T-helper 2 cell (primary cell): ENCODE measurements around the gene PFKFB3.
"Not testable (repeated sequence)": the region's sequence is repeated elsewhere in the genome, so short reads cannot be mapped to it uniquely, and the experiment has no call there.

Experiments used
- DNase-seq, 5 experiments: peaks; one replicate each; pipeline versions ENCODE4 v3.0.0 to v3.0.0-alpha.2; 2012 to 2022

PFKFB3 gene

DNA sequence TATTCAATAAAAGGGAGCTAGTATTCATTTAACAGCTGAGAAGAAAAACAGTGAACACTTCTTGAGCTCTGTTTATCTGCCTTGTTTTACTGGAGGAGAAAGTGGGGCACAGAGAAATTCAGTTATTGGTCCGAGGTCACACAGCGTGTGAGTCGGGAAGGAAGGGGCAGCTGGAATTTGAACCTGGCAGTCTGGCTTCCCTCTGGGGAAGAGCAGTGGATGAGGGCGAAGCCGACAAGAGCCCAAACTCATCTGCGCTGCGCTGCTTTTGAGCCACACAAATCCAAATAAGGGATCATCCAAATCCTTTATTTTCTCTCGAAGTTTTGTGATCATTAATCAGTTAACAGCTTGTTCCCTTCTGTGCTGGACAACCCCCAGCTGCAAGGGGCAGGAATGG, 23.7 kb upstream of the PFKFB3 start:
- no peak for DNase-seq

DNA sequence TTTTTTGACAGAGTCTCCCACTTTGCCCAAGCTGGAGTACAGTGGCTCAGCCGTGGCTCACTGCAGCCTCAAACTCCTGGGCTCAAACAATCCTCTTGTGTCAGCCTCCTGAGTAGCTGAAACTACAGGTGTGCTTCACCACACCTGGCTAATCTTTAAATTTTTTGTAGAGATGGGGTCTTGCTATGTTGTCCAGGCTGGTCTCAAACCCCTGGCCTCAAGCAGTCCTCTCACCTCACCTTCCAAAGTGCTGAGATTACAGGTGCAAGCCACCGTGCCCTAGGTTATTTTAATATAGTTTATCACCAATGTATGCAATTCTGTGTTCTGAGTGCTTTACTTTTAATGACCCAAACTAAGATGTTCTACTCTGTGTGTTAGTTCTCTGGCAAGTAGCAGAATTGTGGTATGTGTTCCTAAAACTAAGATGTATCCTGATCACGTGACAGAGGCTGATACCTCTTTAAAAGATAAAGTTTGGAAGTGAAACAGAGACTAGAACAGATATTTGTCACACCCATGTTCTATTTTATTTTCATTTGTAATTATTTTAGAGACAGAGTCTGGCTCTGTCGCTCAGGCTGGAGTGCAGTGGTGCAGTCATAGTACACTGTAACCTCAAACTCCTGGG, 22.1 kb upstream of the PFKFB3 start:
- DNase-seq, result no peak

DNA sequence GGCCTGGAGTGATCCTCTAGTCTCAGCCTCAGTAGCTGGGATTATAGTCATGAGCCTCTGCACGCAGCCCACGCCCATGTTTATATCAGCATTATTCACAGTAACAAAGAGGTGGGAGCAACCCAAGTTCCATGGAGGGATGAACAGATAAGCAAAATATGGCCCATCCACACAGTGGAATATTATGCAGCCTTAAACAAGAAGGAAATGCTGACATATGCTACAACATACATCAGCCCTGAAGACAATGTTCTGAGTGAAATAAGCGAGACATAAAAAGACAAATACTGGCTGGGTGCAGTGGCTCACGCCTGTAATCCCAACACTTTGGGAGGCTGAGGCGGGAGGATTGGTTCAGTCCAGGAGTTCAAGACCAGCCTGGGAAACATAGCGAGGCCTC, 21.5 kb upstream of the PFKFB3 start:
- no peak for DNase-seq

DNA sequence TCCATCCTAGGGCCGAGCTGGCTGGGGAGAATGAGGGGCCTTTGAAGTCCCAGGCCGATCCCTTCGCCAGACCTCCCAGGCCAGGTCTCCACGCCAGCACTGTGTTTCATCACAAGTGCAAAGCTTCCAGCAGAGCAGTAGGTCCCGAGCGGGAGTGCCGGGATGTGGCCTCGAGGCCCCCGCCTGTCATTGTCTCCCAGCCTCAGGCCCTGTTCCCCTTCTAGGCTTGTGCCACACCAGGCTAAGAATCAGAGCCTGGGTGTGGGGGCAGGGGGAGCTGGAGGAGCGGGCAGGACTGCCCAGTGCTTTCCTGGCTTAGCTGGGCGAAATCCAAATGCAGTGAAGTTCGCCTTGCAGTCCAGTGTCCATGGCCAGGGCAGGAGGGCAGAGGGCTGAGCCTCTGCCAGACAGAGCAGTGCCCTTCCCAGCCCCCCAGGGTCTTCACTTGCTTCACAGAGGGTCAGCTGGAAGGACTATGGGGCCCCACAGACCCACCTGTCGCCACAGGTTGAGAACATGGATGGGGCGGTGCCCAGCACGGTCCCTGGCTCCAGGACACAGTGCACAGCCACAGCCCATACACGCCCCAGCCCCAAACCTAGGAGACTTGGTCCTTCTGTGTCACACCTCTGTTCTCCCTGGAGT, 20.2 kb upstream of the PFKFB3 start:
- no peak for DNase-seq

DNA sequence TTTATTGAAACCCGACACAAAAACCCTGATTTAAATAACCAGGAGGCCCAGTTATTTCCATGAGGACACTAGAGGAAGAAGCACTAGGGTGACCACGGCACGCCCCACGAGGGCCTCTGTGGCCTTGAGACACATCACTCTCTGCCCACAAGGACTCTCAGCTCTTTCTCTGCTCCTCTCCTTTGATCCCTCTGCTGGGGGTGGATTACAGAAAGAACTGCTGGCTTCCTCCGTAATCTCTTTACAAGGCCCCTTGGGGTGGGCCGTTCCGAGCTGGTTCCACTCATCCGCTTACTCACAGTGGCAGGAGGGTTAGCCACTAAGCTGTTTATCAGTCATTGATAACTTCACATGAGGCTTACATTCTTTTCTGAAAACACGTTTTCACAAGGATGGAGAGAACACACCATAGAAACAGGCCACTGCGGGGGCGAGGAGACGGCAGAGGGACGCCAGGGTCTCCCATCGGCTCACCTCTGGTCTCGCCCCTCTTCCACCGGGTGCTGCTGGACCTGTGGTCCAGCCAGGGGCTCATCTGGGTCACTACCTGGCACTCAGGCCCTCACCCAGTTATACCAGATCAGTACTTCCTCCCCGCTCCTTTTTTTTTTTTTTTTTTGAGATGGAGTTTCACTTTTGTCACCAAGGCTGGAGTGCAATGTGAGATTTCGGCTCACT, 17.6 kb upstream of the PFKFB3 start:
- no peak for DNase-seq

DNA sequence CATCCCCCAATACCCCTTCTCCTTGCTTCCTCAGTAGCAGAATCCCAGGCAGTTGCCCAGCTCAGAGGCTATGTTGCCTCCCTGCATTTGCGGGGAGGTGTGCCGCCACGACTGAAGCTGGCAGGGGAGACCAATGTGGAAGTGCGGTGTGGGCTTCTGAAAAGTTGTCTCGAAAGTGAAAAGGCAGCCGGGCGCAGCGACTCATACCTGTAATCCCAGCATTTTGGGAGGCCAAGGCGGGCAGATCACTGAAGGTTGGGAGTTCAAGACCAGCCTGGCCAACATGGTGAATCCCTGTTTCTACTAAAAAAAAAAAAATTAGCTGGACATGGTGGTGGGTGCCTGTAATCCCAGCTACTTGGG, 15.9 kb upstream of the PFKFB3 start:
- DNase-seq, result no peak

DNA sequence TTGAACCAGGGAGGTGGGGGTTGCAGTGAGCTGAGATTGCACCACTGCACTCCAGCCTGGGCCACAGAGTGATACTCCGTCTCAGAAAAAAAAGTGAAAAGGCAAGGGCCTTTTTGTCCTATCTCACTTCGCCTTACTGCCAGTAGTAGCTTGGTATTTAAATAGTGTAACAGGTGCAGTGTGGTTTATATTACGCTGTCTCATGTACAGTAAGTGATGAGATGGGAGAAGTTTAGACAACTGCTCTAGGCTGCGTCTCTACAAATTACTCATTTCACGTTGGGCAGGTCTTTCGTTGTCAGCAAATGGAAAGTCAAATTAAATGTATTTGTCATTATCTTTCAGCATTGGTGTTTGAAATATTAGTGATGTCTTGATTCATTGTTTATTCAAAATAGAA, 15.5 kb upstream of the PFKFB3 start:
- peak in 1 of 5 experiments; percentile 56 for DNase-seq

DNA sequence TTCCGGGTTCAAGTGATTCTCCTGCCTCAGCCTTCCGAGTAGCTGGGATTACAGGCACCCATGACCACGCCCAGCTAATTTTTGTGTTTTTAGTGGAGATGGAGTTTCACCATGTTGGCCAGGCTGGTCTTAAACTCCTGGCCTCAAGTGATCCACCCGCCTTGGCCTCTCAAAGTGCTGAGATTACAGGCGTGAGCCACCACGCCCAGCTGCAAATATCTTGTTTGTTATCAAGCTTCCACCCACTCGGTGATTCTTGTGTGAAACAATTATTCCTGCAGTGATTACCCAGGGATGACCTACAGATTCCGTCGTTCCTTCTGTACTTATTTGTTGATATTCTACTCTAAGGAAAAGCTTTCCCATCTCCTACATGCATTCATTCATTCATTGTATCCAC, 12.7 kb upstream of the PFKFB3 start:
- DNase-seq, result not testable (repeated sequence)

DNA sequence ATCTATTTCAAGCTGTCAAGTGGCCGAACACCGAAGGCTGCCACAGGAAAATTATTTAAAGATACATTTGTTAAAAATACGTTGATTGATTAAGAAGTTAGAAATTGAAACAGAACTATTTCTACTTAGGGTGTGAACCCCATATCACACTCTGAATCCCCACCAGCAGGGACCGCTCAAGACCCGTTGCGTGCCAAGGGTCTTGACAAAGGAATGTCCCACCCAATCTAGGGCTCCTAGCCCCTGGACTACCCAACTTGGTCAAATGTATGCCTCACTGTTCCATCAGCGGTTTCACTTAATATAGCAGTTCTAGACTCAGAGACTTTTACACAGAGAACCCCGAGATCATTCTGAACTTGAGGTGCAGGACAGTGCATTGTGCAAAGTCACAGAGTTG, 11.6 kb upstream of the PFKFB3 start:
- DNase-seq, result no peak

DNA sequence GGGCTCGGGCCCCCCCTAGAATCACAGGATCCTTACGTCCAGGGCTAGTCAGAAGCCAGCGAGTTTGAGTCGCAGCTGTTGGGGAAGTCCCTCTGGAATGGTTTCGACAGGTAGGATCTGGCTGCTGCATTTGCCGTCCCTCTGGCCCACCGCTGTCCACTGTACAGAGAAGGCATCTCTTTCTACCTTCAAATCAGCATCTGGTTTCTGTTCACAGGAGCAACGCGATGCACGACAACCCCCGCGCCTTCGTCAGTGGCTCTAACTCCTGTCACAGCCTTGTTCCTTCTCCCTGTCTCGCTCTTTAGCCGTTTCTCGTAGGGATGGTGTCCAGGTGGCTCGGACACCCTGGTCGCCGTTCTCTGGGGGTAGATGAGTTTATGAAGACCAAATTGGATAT, 11.2 kb upstream of the PFKFB3 start:
- no peak for DNase-seq

DNA sequence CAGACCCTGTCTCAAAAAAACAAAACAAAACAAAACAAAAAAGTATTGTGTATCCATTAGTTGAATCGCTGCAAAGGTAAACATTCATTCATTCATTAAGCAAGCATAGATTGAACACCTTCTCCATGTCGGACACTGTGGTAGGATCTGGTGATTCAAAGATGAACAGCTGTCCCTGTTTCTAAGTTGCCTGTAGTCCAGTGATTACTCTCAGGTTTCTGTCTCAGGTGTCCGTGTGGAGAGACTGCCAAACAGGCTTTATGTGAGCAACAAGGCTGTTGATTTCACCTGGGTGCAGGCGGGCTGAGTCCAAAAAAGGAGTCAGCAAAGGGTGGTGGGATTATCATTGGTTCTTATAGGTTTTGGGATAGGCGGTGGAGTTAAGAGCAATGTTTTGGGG, 9.4 kb upstream of the PFKFB3 start:
- not testable (repeated sequence) for DNase-seq

DNA sequence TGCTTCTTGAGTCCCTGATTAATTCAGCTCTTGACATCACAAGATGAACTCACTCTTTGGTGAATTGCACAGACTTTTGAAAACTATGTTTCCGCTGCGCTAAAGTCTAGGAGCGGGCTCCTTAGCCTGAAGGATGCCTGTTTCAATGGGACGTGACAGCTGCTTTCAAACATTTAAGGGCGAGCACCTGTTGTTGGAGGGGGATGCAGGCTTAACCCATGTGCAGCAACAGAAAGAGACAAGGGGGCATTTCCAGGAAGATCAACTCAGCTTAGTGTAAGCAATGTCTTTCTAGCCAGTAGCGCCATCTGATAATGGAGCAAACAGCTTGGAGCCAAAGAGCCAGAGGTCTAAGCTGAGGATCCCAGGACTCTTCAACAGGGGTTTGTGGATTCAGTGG, 8.4 kb upstream of the PFKFB3 start:
- DNase-seq, result no peak

DNA sequence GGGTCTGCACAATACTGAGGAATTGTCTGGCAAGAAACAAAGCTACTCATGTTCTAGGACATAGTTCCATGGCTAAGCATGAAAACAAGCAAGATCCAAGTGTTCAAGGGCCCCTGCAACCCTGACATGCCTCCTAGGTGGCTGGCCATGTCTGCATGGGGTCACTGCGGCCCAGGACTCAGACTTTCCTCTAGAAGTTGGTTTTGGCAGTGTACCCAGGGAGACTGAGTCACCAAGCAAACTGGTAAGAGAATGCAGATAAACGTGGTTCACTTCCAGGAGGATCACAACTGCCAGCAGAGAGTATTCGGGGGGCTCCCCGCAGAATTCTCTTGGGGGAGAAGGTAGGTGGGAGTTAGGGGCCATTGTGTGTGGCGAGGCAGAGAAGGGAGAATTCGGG, 7.4 kb upstream of the PFKFB3 start:
- no peak for DNase-seq

DNA sequence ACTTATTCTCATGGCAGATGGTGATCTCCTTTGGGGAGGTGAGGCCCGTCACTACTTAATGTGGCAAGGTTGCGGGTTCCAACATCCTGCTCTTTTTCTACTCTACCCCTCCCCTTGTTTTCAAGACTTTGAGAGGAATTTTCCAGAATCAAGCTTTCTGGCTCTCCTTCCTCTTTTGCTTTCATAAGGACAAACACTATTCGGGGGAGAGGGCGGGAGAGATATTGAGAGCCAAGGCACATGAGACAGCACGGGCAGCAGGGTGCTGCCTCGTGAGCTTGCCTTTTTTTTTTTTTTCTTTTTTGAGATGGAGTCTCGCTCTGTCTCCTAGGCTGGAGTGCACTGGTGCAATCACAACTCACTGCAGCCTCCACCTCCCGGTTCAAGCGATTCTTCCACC, 6.9 kb upstream of the PFKFB3 start:
- no peak for DNase-seq

DNA sequence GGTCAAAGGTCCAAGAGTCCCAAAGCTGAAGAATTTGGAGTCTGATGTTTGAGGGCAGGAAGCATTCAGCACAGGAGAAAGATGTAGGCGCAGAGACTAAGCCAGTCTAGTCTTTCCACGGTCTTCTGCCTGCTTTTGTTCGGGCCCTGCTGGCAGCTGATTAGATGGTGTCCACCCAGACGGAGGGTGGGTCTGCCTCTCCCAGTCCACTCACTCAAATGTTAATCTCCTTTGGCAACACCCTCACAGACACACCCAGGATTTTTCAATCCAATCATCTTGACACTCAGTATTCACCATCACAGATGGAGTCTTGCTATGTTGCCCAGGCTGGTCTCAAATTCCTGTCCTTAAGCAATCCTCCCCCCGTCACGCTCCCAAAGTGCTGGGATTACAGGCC, 6.2 kb upstream of the PFKFB3 start:
- DNase-seq, result not testable (repeated sequence)

DNA sequence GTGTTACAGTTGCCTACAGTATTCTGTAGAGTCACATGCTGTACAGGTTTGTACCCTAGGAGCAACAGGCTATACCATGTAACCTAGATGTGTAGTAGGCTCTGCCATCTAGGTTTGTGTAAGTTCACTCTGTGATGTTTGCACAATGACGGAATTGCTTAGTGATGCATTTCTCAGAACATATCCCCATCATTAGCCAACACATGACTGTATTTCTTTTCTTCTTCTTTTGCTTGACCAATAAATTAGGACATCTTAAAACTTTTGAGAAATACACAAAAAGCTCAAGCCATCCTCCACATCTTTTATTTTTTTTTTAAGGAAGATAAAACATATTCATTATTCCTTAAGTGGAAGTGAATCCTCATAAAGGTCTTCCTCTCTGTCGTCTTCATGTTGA, 5.4 kb upstream of the PFKFB3 start:
- no peak for DNase-seq

DNA sequence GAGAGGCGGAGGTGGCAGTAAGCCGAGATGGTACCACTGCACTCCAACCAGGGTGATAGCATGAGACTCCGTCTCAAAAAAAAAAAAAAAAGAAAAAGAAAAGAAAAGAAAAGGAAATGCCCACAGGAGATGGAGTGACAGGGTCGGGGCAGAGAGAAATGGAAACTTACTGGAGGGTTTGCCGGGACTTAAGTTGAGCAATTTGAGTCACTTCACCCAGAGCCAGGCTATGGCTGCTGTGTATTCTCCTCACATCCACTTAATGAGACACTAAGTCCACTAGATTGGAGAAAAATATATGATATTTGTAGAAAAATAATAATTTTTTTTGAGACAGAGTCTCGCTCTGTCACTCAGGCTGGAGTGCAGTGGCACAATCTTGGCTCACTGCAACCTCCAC, 4.6 kb upstream of the PFKFB3 start:
- DNase-seq, result no peak

DNA sequence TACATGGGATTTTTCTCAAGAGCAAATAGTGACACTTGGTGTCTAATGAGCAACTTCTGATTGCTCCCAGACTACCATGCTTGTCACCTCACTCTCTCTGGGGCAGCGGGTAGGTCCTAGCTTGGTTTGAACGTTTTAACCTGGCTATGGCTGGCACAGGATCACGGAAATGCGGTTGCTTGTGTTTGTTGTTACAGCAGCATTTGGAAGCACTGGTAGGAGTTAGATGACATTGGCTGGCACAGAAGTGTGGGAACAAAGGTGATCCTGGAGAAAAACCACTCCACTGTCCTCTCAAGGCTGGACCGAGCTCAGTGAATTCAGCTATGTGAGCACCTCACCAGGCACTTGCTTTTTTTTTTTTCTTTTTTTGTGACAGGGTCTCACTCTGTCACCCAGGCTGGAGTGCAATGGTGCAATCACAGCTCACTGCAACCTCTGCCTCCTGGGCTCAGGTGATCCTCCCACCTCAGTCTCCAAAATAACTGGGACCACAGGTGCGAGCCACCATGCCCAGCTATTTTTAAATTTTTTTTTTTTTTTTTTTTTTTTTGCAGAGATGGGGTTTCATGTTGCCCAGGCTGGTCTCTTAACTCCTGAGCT, 3.5 kb upstream of the PFKFB3 start:
- no peak for DNase-seq

DNA sequence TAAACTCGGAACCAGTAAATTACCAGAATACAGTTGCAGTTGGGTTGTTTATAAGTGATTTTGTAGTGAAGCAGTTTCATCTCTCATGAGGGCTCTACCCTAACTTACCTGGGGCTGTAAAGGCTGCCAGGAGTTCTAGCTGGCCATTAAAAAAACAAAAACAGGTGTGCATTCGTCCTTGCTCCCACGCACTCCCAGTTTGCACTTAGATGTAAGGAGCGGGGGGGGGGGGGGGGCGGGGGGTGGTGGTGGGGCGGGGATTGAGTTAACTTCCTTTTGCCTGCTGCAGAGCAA, 2.3 kb upstream of the PFKFB3 start:
- no peak for DNase-seq

DNA sequence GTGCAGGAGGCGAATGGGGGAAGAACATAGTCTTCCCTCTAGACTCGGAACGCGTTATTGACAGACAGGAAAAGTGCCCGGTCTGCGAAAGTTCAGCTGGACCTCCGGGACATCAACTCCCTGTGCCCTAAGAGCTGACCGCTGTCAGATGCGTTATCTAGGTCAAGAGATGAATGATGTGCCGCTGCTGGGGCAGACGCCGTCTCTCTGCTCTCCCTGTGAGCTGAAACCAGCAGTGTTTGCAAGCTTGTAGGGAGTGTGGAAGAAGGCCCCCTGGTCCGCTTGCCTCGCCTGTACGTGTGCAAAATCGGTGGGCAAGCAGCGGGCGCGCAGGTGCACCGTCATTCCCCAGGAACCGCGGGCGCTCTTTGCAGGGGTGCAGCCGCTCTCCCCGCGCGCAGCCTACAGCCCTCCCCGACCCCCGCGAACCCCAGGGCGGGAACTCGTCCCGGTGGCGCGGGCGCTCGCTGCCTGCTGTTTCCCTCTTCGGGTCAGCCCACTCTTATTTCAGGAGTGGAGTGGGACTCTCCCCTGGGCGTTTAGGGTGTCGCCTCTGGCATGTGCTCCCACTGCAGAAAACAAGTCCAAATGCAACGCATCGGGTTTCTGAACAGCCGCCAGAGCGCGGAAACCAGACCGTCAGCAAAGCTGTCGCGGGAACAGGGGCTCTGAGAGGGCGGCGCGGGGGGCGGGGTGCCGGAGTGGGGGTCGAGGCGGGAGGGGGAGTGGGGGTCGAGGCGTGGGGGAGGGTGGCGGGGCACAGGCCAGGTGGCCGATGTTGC, 1.8 kb upstream of the PFKFB3 start:
- DNase-seq, result peak in 3 of 5 experiments; percentile 20 to 70 (median 27)

DNA sequence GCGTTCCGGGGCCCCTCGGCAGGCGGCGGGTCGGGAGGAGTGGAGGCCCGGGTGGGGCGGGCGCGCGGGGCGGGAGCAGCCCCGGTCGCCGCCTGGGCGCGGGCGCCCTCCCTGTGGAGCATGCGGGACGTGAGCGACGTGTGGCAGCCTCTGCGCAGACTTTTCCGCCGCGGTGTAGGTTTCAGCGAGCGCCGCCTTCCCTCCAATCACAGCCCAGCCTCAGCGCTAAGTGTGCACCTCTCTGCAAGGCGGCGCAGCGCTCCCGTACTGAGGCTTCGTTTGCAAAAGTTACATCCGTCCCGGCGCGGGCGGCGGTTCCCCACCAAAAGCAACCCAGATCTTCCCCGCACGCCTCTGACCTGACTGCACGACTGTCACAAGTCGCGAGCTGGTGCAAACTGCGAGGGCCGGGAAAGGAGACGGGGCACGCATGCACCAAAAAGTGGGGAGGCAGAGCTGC, 1.2 kb upstream of the PFKFB3 start:
- peak; percentile 50 to 95 (median 69) for DNase-seq

DNA sequence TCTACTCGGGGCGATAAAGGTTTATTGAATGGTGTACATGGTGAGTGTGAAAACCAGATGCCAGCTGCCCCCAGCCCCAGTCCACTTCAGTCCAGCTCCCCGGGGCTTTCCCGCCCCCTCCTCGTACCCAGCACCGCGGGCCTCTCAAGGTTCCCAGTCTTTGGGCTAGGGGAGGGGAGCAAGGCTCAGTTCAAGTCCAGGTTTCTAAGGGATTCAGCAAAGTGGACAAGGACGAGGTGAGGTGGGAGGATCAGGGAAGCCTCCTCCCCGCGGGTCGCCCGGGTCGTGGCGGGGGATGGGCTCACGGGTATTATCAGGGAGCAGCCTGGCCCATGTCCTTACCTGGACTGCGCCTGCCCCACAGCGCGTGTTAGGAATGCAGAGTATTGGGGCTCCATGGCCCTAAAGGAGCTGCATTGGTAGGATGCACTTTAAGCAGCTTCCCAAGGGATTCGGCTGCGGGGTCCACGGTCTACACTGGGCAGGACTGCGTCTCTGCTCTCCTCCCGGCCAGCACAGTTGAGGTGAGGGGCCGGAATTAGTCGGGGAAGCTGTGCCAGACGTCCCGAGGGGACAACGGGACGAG, 541 bp upstream of the PFKFB3 start:
- peak in 1 of 5 experiments; percentile 10 for DNase-seq
